Measurements from ENCODE around the gene DOK1.

DOK1 gene

GRCh38 chr2:74511104-74511989 is 43.2 kb upstream of the DOK1 start:
- ChIA-PET CTCF (interaction anchor here (13.6 kb wide), 1 partner anchor 76 kb away, joined by 202 read pairs; no protein-coding TSS in a partner anchor), POLR2A (no interaction called here)
- no peak for DNase-seq (ENCODE audit: low read depth, low spot score)

GRCh38 chr2:74512744-74513604 is 41.5 kb upstream of the DOK1 start:
- no peak for DNase-seq (ENCODE audit: low read depth, low spot score)
- no peak overlapping the region for H3K4me3 ChIP-seq (ENCODE audit: low read depth, low read length)
- CTCF ChIA-PET = interaction anchor here (1.0 to 1.1 kb wide), 2 partner anchors 9 to 19 kb away, joined by 3 read pairs; no protein-coding TSS in a partner anchor
- no peak for TF ChIP-seq CTCF (IDR thresholded peaks at IDR 0.05; ENCODE audit: insufficient read depth, low read length, missing control alignments)
- POLR2A ChIA-PET = no interaction called here

More at GRCh38 chr2:74511104-74511989, 43.2 kb upstream of the DOK1 start:
- no peak for TF ChIP-seq CTCF (IDR thresholded peaks at IDR 0.05; ENCODE audit: insufficient read depth, low read length, missing control alignments)
- no peak overlapping the region for H3K4me3 ChIP-seq (ENCODE audit: low read depth, low read length)

- ChIA-PET CTCF (interaction anchor here (1.1 kb wide), 1 partner anchor 10 kb away, joined by 3 read pairs; no protein-coding TSS in a partner anchor), POLR2A (no interaction called here)
- H3K4me3 ChIP-seq (ENCODE audit: low read depth, low read length) = no peak overlapping the region
- TF ChIP-seq CTCF (IDR thresholded peaks at IDR 0.05; ENCODE audit: insufficient read depth, low read length, missing control alignments) = no peak
- DNase-seq (ENCODE audit: low read depth, low spot score) = no peak
Measured at GRCh38 chr2:74513605-74514367, 40.7 kb upstream of the DOK1 start.

GRCh38 chr2:74514368-74515270 is 39.9 kb upstream of the DOK1 start, which contains the start of gene TLX2:
TSS of gene TLX2 (plus strand) at chr2:74514450. CDS start at chr2:74514807, 357 bp downstream.
- ChIA-PET POLR2A (no interaction called here), CTCF (interaction anchor here (2.0 kb wide), 1 partner anchor 12 kb away, joined by 4 read pairs; the partner anchor contains the start of gene DQX1)
- H3K4me3 ChIP-seq (ENCODE audit: low read depth, low read length) = no peak within 1 kb of the TSS
- no peak for TF ChIP-seq CTCF (IDR thresholded peaks at IDR 0.05; ENCODE audit: insufficient read depth, low read length, missing control alignments)
- DNase-seq (ENCODE audit: low read depth, low spot score) = no peak

GRCh38 chr2:74515271-74515980 is 39.1 kb upstream of the DOK1 start:
- ChIA-PET POLR2A (interaction anchor here (0.8 kb wide), 1 partner anchor 8 kb away, joined by 3 read pairs; the partner anchor contains the start of gene PCGF1), CTCF (interaction anchor here (2.0 kb wide), 1 partner anchor 11 kb away, joined by 4 read pairs; the partner anchor contains the start of gene DQX1)
- H3K4me3 ChIP-seq (ENCODE audit: low read depth, low read length) = no peak overlapping the region
- DNase-seq (ENCODE audit: low read depth, low spot score) = no peak
- no peak for TF ChIP-seq CTCF (IDR thresholded peaks at IDR 0.05; ENCODE audit: insufficient read depth, low read length, missing control alignments)

All from AG04449 (cell line).